GM21447 (cell line): ENCODE data around the gene TUBA8.
"Not testable (repeated sequence)": the region's sequence is repeated elsewhere in the genome, so short reads cannot be mapped to it uniquely, and the experiment has no call there.

Experiments
- ATAC-seq: cut with Tn5 transposase; IDR thresholded peaks from one replicate; pipeline ENCODE4 v1.9.1; 2021; ENCODE audit not compliant: unreplicated experiment

TUBA8 gene

GRCh38 chr22:18123476-18124025 is 12.9 kb downstream of the TUBA8 start:
- ATAC-seq = not testable (repeated sequence)

GRCh38 chr22:18126606-18127005 is 16.0 kb downstream of the TUBA8 start:
- ATAC-seq = no peak

GRCh38 chr22:18130018-18130417 is 19.4 kb downstream of the TUBA8 start:
- no peak for ATAC-seq

GRCh38 chr22:18130699-18131429 is 20.3 kb downstream of the TUBA8 start:
- ATAC-seq = no peak

GRCh38 chr22:18133452-18133851 is 22.8 kb downstream of the TUBA8 start:
- ATAC-seq = no peak

- ATAC-seq = no peak
Measured at GRCh38 chr22:18136563-18137320, 26.1 kb downstream of the TUBA8 start.

GRCh38 chr22:18141004-18141403 is 30.4 kb downstream of the TUBA8 start:
- ATAC-seq = not testable (repeated sequence)

GRCh38 chr22:18144105-18144504 is 33.5 kb downstream of the TUBA8 start:
- no peak for ATAC-seq

GRCh38 chr22:18145676-18146388 is 35.2 kb downstream of the TUBA8 start:
- ATAC-seq = no peak

GRCh38 chr22:18146389-18146753 is 35.8 kb downstream of the TUBA8 start:
- no peak for ATAC-seq

GRCh38 chr22:18147791-18148190 is 37.2 kb downstream of the TUBA8 start:
- no peak for ATAC-seq

GRCh38 chr22:18148293-18148965 is 37.8 kb downstream of the TUBA8 start:
- ATAC-seq = no peak

- ATAC-seq = no peak
Measured at GRCh38 chr22:18152519-18152918, 41.9 kb downstream of the TUBA8 start.

- no peak for ATAC-seq
Measured at GRCh38 chr22:18154821-18155390, 44.3 kb downstream of the TUBA8 start.

GRCh38 chr22:18155546-18155945 is 44.9 kb downstream of the TUBA8 start:
- ATAC-seq = not testable (repeated sequence)

- ATAC-seq = no peak
Measured at GRCh38 chr22:18156878-18157713, 46.5 kb downstream of the TUBA8 start.

GRCh38 chr22:18157714-18158028 is 47.1 kb downstream of the TUBA8 start:
- ATAC-seq = no peak

- not testable (repeated sequence) for ATAC-seq
Measured at GRCh38 chr22:18160641-18161040, 50.0 kb downstream of the TUBA8 start.

- peak; percentile 73 for ATAC-seq
Measured at GRCh38 chr22:18163843-18164242, 53.2 kb downstream of the TUBA8 start.

GRCh38 chr22:18164584-18164983 is 54.0 kb downstream of the TUBA8 start:
- ATAC-seq = not testable (repeated sequence)
